Activated CD4-positive, alpha-beta T cell treated with anti-CD3 and anti-CD28 coated beads for 4 hours (primary cell): ENCODE results near the gene SLC10A4.
"Not testable (repeated sequence)": the region's sequence is repeated elsewhere in the genome, so short reads cannot be mapped to it uniquely, and the experiment has no call there.

ENCODE experiments used
- DNase-seq, 2 donors: peaks; one replicate each; pipeline ENCODE4 v3.0.0-alpha.2; 2020

Gene SLC10A4, protein sequence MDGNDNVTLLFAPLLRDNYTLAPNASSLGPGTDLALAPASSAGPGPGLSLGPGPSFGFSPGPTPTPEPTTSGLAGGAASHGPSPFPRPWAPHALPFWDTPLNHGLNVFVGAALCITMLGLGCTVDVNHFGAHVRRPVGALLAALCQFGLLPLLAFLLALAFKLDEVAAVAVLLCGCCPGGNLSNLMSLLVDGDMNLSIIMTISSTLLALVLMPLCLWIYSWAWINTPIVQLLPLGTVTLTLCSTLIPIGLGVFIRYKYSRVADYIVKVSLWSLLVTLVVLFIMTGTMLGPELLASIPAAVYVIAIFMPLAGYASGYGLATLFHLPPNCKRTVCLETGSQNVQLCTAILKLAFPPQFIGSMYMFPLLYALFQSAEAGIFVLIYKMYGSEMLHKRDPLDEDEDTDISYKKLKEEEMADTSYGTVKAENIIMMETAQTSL

DNA sequence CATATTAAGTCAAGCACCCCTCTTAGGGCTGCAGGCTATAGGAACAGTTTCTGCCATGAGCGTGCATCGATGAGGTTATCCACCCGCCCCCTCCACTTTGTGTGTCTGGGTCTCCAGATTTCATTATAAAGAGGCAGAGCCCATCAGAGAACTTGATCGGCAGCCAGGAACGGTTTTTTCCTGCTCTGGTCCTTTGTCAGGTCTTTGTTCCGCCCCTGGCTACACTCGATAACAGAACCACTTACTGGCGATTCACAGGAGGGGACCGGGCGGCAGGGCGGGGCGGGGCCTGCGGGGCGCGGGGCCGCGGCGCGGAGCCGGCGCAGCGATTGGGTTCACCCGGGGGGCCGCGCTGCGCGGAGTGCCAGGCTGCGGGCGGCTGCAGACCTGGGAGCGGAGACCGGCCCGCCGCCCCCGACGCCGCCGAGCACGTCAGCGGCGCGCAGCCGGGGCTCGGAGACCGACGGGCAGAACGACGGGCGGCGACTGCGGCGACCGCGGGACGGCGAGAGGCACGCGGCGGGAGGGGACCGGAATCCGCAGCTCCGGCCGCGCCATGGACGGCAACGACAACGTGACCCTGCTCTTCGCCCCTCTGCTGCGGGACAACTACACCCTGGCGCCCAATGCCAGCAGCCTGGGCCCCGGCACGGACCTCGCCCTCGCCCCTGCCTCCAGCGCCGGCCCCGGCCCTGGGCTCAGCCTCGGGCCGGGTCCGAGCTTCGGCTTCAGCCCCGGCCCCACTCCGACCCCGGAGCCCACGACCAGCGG lies at the start of gene SLC10A4:
TSS of gene SLC10A4 (plus strand) at position 338 of the 771 bp plus-strand sequence. CDS start at position 557, 219 bp downstream.
- no peak for DNase-seq

DNA sequence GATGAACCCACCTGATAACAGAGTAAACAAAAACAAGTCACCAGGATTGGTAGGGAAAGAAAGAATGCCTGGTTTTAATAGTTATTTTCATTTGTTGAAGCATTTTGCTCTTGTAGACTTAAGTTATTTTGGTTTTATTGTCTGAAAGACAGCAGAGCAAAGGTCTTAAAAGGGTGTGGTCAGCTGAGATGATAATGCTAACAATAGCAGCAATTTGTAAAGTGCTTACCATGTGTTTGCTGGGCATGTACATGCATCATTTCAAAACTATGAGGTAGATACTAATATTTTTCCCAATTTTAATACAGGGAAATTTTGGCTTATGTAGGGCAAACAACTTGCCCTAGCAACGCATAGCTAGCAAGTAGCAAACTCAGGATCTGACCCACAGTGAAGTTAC lies 46.8 kb upstream of the SLC10A4 start:
- no peak for DNase-seq

DNA sequence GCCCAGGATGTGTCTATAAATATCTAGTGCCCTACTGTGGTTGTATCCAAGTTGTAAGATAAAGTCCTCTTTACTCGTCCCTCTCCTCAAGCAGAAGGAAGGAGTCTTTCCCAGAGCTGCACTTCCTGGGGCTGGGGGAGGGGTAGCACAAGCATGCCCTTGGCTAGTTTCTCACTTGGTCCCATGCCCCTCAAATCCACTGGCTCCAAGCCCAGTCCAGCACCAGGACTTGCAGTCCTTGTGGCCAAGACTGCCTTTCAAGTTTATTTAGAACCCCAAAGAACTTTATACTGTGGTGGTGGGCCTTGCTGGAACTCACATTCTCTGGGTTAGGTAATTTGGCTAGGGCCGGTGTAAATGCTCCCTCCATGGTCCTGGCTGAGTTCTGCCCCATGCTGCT lies 43.2 kb upstream of the SLC10A4 start:
- DNase-seq, result no peak

DNA sequence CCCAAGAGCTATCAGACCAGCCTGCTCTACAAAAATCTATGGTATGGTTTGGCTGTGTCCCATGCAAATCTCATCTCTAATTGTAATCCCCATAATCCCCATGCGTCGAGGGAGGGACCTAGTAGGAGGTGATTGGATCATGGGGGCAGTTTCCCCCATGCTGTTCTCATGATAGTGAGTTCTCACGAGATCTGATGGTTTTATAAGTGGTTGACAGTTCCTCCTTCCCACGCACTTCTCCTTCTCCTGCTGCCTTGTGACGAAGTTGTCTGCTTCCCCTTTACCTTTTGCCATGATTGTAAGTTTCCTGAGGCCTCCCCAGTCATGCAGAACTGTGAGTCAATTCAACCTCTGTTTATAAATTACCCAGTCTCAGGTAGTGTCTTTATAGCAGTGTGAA lies 42.2 kb upstream of the SLC10A4 start:
- not testable (repeated sequence) for DNase-seq

DNA sequence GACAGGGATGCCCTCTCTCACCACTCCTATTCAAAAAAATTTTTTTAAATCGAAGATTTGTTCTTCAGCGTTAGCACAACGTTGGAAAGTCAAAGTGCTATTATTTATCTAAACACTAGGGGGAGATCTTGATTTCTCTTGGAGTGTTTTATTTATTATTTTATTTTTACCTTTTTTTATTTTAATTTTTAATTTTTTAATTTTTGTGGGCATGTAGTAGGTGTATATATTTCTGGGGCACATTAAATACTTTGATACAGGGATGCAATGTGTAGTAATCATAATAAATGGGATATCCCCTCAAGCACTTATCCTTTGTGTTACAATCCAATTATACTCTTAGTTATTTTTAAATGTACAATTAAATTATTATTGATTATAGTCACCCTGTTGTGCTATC lies 37.4 kb upstream of the SLC10A4 start:
- DNase-seq, result no peak

DNA sequence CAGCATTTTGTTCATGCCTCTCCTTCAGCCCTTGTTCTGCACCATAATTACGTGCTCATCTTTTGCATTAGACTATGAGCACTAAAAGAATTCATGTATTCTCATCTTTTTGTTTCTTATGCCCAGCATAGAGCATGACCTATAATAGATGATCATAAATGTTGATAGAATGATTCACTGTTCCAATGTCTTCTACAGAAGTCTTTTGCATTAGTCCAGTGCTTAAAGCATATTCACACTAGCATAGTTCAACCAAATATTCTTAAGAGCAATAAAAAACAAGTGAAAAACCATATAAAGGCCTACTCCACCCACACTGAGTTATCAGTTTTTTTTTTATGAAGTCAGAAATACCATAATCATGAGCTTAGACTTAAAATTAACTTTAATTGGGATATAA lies 36.5 kb upstream of the SLC10A4 start:
- DNase-seq, result no peak

DNA sequence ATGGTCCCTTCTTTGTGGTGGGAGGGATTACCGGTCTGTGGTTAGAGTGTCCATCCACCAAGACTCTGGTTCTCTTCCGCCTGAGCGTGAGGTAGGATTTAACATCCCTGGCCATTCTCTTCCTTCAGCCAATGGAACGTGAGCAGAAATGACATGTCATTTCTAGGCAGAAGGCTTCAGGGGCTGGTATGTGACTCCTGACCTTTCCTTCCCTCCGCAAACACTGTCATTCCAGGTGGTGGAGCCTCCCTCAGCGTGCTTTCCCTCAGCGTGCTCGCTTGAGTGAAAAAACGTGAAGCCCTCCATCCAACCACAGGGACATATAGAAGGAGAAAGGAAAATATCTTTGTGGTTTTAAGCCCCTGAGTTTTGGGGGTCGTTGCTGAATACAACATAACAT lies 34.0 kb upstream of the SLC10A4 start:
- DNase-seq, result no peak

DNA sequence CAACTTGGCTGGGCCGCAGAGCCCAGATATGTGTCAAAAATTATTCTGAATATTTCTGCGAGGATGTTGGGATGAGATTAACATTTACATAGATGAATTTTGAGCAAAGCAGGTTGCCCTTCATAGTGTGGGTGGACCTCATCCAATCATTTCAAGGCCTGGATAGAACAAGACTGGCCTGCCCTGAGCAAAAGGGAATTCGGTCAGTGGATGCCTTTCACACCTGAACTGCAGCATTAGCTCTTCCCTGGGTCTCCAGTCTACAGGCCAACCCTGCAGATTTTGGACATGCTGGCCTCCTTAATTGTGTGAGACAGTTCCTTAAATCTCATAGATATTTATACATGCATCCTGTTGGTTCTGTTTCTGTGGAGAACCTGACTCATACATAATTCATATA lies 32.4 kb upstream of the SLC10A4 start:
- no peak for DNase-seq

DNA sequence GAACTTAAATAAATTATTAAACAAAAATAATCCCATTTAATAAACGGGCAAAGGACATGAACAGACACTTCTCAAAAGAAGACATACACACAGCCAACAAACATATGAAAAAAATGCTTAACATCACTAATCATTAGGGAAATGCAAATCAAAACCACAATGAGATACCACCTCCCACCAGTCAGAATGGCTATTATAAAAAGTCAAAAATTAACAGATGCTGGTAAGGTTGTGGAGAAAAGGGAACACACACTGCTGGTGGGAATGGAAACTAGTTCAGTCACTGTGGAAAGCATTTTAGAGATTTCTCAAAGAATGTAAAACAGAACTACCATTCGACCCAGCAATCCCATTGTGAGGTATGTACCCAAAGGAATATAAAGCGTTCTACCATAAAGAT lies 31.5 kb upstream of the SLC10A4 start:
- not testable (repeated sequence) for DNase-seq

DNA sequence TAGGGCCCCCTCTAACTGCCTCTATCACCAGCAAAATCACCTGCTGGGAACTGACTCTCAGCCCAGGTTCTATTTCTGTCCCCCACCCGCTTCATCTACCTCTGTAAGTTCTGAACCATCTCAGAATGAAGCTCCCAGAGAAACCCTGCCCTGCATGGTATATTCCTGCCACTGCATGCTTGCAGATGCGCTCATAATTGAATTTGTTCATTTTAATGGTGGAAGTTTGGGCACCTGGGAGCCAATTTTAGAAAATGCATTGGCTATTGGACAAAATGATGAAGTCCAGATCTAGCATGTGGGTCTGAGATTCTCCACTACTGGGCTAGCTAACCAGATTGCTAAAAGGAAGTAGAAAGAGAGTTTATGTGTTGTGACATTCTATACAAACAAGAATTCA lies 28.6 kb upstream of the SLC10A4 start:
- DNase-seq, result no peak

DNA sequence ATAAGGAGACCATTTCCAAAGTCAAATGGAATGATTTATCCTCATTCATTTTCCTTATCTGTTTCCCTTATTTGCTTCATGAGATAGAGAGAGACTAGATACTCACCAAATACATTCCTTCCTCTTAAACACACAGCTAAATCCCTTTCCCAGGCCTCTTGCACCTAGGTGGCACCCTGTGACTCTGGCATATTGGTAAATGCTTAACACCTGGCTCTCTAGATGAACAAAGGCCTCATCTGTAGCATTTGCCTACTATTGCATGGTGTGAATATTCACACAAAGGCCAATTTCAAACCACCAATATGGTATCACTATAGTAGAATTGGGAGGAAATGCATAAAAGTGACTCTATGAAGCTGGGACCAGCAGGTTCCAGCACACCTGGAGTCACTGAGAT lies 22.1 kb upstream of the SLC10A4 start:
- no peak for DNase-seq

DNA sequence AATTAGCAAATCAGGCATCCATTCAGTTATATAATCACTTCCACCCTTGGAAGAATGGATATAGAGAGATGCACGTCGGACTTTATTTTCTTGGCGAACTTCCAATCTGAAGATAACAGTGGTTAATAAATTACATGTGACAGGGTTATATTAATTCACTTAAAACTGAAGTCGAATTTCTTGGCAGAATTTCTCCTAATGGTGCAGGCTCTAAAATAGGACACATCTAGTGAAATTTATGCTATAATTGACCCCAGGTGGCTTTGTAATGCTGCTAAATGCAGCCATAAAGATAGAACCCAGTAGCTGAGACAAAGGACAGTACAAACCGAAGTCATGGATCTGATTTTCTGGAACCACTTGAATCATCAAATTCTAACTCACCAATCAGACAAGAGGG lies 20.8 kb upstream of the SLC10A4 start:
- no peak for DNase-seq

DNA sequence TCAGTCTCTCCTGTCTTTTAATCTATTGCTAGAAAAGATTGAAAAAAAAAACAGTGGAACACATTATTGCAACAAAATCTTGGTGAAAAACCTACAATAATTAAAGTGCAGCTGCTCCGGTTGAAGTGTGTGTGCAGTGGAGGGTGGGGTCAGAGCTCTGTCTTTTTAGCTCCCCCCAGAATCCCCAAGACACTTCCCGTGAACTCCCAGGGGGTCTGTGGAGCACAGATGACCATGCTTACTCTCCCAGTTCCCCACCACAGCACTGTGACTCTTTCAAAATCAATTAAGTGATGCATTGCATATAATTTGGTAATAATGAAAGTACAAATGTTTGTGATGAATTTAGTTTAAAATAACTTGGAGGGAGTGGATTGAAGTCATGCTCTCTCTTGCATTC lies 15.7 kb upstream of the SLC10A4 start:
- DNase-seq, result no peak

DNA sequence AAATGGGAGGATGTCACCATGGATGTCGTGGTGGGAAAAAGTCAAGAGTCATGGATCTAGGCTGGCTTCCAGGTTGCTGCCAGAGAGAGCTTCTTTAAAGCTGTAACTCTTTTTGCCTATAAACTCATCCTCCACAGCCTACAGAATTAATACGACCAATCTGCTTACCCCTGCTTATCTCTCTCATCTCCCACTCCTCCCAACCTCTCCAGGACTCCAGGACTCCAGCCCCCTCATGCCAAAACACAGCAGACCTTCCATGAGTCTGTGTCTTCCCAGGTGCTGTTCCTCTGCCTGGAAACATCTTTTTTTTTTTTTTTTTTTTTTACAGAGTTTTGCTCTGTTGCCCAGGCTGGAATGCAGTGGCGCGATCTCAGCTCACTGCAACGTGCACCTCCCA lies 15.3 kb upstream of the SLC10A4 start:
- DNase-seq, result no peak

DNA sequence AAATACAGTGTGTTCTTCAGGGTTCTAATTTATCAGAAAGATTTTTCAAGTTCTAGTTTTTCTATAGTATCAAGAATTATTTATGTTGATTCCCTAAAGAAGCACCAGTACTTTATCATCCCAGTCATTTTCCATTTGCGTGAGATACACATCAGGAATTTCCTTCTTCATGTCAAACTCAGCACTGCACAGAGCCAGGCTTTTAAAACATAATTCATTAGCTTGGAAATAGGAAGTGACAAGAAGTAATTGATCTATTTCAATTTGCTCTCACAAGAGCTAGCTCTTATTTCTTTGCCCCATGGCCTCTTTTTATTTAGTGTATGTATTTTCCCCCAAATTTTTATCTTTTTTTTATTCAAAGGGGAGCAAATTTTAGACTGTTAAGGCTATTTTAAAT lies 13.0 kb upstream of the SLC10A4 start:
- DNase-seq, result no peak

DNA sequence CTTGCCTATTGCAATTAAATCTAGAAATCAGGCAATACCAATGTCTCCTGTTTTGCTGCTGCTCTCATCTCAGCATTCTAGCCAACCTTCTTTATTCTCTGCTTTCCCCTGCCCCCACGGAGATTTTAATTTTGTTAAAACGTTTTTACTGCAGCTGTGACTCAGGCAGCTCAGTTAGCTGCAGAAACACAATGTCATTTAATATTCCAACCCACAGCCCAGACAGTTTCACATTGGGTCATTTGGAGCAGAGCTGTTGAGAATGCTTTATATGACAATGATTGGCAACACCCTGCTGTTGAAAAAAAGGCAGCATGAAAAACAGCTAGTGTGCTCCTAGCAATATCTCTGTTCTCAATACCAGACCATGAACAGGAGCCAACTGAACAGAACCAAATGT lies 12.6 kb upstream of the SLC10A4 start:
- no peak for DNase-seq

DNA sequence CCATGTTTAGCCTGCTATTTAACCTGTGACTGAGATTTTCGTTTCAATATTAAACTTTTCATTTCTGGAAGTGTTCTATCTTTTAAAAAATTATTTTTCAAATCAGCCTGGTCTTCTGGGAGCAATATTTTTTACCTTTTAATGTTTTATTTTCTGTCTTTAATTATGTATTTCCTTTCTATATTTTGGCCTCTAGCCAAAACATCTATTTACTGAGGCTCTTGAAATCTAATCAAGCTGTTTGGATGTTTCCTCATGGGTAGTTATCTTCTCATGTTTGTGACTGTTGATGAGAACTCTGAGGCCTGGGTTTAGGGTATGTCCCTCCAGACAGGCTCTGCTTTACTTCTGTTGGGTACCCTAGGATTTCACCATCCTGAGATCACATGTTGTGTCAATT lies 10.3 kb upstream of the SLC10A4 start:
- DNase-seq, result no peak

DNA sequence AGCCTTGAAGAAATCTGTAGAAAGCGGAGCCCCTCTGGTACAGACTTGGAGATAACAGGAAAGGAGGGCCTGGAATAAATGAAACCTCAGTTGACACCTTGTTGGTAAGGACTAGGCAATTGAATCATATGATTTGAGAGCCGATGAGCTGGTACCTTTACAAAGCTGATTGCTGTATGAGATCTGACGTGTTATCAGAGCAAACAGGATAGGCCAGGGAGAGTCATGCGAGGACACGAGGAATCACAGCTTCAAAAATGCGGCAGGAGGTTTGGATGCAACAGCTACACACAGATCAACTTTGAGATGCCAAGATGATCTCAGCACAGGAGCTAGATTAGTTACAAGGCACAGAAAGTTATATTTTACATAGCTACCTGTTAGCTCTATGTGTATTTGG lies 7.4 kb upstream of the SLC10A4 start:
- DNase-seq, result no peak

DNA sequence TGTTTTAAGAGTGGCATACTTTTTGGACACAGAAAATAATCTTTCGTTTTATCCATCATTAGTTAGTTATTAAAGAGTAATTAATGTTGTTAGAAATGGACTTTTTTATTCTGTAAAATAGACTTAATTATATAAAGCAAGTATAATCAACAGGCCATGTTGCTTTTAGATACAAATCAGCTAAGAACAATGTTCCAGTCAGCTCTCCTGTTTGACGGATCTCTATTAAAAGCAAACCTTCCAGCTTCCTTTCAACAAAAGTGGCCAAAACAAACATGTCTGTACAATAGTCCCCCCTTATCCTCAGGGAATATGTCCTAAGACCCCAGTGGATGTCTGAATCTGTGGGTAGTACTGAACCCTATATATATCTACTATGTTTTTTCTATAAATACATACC lies 4.9 kb upstream of the SLC10A4 start:
- no peak for DNase-seq

DNA sequence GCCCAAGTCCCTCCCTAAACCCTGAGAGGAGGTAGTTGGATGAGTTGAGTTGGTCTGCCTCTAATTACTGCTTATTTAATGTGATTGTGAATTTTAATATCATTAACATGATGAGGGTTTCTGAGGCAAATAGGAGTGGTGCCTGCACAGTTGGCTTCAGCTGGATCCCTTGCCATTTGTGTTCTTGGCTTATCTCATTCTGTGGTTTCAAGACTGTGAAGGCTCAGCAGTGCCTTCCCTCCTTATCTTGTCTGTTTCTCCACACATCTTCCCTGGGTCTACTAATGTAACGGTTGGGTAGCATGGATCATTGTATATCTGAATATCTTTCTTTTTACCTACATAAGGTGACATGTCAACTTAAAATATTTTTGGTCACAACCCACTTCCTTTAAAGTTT lies 1.6 kb upstream of the SLC10A4 start:
- no peak for DNase-seq

DNA sequence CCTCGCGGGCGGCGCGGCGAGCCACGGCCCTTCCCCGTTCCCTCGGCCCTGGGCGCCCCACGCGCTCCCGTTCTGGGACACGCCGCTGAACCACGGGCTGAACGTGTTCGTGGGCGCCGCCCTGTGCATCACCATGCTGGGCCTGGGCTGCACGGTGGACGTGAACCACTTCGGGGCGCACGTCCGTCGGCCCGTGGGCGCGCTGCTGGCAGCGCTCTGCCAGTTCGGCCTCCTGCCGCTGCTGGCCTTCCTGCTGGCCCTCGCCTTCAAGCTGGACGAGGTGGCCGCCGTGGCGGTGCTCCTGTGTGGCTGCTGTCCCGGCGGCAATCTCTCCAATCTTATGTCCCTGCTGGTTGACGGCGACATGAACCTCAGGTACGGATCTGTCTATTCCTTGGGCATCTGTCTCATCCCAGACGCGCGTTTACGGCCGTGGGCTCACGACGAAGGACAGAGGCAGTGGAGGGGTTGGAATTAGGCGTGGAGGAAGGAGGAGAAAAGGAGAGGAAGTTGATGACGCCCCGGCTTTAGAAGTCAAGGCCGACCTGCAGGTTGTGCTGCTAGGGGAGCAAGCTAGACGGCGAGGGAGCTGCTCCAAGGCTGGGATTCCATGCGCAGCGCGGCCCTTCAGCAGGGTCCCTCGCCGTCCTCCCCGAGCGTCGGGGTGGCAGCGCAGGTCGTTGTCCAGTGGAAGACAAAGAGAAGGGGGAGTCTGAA lies 792 bp downstream of the SLC10A4 start:
- DNase-seq, result peak in 1 of 2 donors; percentile 9

DNA sequence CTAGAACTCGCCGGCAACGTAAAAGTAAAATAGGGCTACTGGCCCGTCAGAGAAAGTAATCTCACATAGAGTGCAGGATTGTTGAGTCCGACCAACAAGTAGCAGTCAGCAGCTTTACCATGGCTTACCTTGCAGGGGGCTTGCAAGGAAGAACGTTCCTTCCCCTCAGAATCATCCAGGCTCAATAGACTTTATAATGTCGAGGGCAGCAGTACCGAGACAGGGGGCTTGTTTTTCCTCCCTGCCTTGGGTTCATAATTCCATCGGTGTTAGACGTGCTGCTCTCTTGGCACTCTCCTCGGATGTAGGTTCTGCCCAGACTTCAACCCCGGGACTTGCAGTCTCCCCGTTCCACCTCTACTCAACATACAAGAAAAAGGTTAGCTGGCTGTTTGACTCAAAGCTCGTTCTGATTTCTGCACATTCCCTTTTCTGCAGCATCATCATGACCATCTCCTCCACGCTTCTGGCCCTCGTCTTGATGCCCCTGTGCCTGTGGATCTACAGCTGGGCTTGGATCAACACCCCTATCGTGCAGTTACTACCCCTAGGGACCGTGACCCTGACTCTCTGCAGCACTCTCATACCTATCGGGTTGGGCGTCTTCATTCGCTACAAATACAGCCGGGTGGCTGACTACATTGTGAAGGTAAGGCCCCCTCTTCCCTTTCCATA lies 1.5 kb downstream of the SLC10A4 start:
- DNase-seq, result no peak

DNA sequence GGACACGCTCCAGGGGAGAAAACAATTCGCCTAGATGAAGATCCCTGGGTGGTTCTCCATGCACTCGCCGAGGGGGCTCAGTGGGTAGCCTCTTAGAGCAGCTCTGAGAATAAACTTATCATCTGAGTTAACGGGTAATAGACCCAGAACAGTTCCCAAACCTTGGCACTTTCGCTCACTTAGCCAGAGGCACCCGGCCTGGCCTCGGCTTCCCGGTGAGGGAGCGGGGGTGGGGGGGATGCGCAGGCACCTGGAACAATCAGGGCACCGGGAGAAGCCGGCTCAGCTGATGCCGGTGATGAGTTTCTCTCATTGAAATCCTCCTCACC lies 6.5 kb downstream of the SLC10A4 start:
- no peak for DNase-seq
